H9 (cell line): ENCODE data around the gene HTRA1. TPM values are rescaled to one million over a fixed set of nuclear protein-coding genes. Genes with fewer than 3 reads are reported as not detected.

ENCODE experiments used
- DNase-seq: peaks from one replicate; pipeline ENCODE4 v3.0.0-alpha.2; 2017
- H2AFZ ChIP-seq: one replicate; pipeline ENCODE4 v1.6.1; 2013; ENCODE audit warnings: mild to moderate bottlenecking, low read length, control low read depth, moderate library complexity
- H2AK5ac ChIP-seq: 2 replicates; pipeline ENCODE4 v1.6.1; 2013; ENCODE audit warnings: low read length, control low read depth, mixed read lengths; ENCODE audit not compliant: insufficient read length
- H2BK120ac ChIP-seq: one replicate; pipeline ENCODE4 v1.6.1; 2013; ENCODE audit warnings: low read depth, mild to moderate bottlenecking, low read length, control low read depth, inconsistent platforms; ENCODE audit not compliant: poor library complexity, severe bottlenecking
- H2BK12ac ChIP-seq: 2 replicates; pipeline ENCODE4 v1.6.1; 2013; ENCODE audit warnings: low read length, control low read depth, mixed read lengths, low read depth; ENCODE audit not compliant: insufficient read length
- H2BK15ac ChIP-seq: 2 replicates; pipeline ENCODE4 v1.6.1; 2013; ENCODE audit warnings: low read depth, low read length, control low read depth
- H2BK20ac ChIP-seq: one replicate; pipeline ENCODE4 v1.6.1; 2013; ENCODE audit warnings: low read depth, mild to moderate bottlenecking, low read length, control low read depth, inconsistent platforms; ENCODE audit not compliant: poor library complexity, severe bottlenecking
- H2BK5ac ChIP-seq: 2 replicates; pipeline ENCODE4 v1.6.1; 2013; ENCODE audit warnings: low read length, control low read depth, mixed read lengths; ENCODE audit not compliant: insufficient read length
- H3K14ac ChIP-seq: 2 replicates; pipeline ENCODE4 v1.6.1; 2013; ENCODE audit warnings: low read length, control low read depth; ENCODE audit not compliant: insufficient read depth
- H3K18ac ChIP-seq: 2 replicates; pipeline ENCODE4 v1.6.1; 2013; ENCODE audit warnings: low read depth, mild to moderate bottlenecking, mixed read lengths, low read length, control low read depth; ENCODE audit not compliant: insufficient read length
- H3K23ac ChIP-seq: 2 replicates; pipeline ENCODE4 v1.6.1; 2013; ENCODE audit warnings: low read length, control low read depth, mixed read lengths, low read depth; ENCODE audit not compliant: insufficient read length
- H3K23me2 ChIP-seq: 2 replicates; pipeline ENCODE4 v1.6.1; 2013; ENCODE audit warnings: low read depth, mild to moderate bottlenecking, mixed read lengths, low read length, control low read depth; ENCODE audit not compliant: insufficient read length, poor library complexity, severe bottlenecking
- H3K27ac ChIP-seq: 2 replicates; pipeline ENCODE4 v1.5.1; 2013; ENCODE audit warnings: low read length, control low read depth, mixed read lengths, low read depth; ENCODE audit not compliant: insufficient read length
- H3K27me3 ChIP-seq: 2 replicates; pipeline ENCODE4 v1.6.1; 2013; ENCODE audit warnings: low read length, control low read depth, inconsistent platforms; ENCODE audit not compliant: insufficient read depth
- H3K4ac ChIP-seq: 2 replicates; pipeline ENCODE4 v1.6.1; 2013; ENCODE audit warnings: low read depth, mild to moderate bottlenecking, control low read depth, inconsistent platforms, low read length, moderate library complexity
- H3K4me1 ChIP-seq: 2 replicates; pipeline ENCODE4 v1.6.1; 2013; ENCODE audit warnings: low read length, control low read depth, inconsistent platforms; ENCODE audit not compliant: insufficient read depth
- H3K4me2 ChIP-seq: 2 replicates; pipeline ENCODE4 v1.6.1; 2013; ENCODE audit warnings: low read length, control low read depth, mixed read lengths; ENCODE audit not compliant: insufficient read length, insufficient read depth
- H3K56ac ChIP-seq: 2 replicates; pipeline ENCODE4 v1.6.1; 2013; ENCODE audit warnings: low read depth, mild to moderate bottlenecking, mixed read lengths, low read length, control low read depth; ENCODE audit not compliant: insufficient read length
- H3K79me1 ChIP-seq: 2 replicates; pipeline ENCODE4 v1.6.1; 2013; ENCODE audit warnings: low read depth, mild to moderate bottlenecking, moderate library complexity, low read length, control low read depth, inconsistent platforms; ENCODE audit not compliant: insufficient read depth, poor library complexity, severe bottlenecking
- H3K79me2 ChIP-seq: 2 replicates; pipeline ENCODE4 v1.6.1; 2013; ENCODE audit warnings: low read length, control low read depth, inconsistent platforms; ENCODE audit not compliant: insufficient read depth
- H3K9ac ChIP-seq: 2 replicates; pipeline ENCODE4 v1.6.1; 2013; ENCODE audit warnings: low read length, control low read depth, mixed read lengths; ENCODE audit not compliant: insufficient read length; ENCODE audit errors: extremely low read depth
- H3K9me3 ChIP-seq: one replicate; pipeline ENCODE4 v1.6.1; 2013; ENCODE audit warnings: low read depth, low read length, inconsistent platforms; ENCODE audit not compliant: control insufficient read depth
- H3T11ph ChIP-seq: one replicate; pipeline ENCODE4 v1.6.1; 2013; ENCODE audit warnings: mild to moderate bottlenecking, low read length, control low read depth, inconsistent platforms
- H4K20me1 ChIP-seq: one replicate; pipeline ENCODE4 v1.6.1; 2013; ENCODE audit not compliant: control insufficient read depth, insufficient read length, insufficient read depth
- H4K5ac ChIP-seq: 2 replicates; pipeline ENCODE4 v1.6.1; 2013; ENCODE audit warnings: low read depth, mild to moderate bottlenecking, mixed read lengths, low read length, control low read depth; ENCODE audit not compliant: insufficient read length
- H4K8ac ChIP-seq: replicated peaks from 2 replicates; pipeline ENCODE4 v1.6.1; 2013; ENCODE audit warnings: low read length, control low read depth, mixed read lengths, low read depth; ENCODE audit not compliant: insufficient read length
- H4K91ac ChIP-seq: 2 replicates; pipeline ENCODE4 v1.6.1; 2013; ENCODE audit warnings: low read depth, mild to moderate bottlenecking, moderate library complexity, mixed read lengths, low read length, control low read depth; ENCODE audit not compliant: insufficient read length
- H3K27ac Mint-ChIP-seq, 3 experiments: 2 replicates in 2 of 3; 3 replicates in 1 of 3; pipeline ENCODE4 v1.8.0; 2020 to 2021; ENCODE audit warnings: mixed read lengths in 3 of 3, mild to moderate bottlenecking in 1 of 3, moderate library complexity in 1 of 3
- H3K27me3 Mint-ChIP-seq: 2 replicates; pipeline ENCODE4 v1.8.0; 2021; ENCODE audit warnings: low read depth, mild to moderate bottlenecking, moderate library complexity, mixed read lengths
- H3K36me3 Mint-ChIP-seq, 3 experiments: 2 replicates in 2 of 3; 3 replicates in 1 of 3; pipeline ENCODE4 v1.8.0; 2020 to 2021; ENCODE audit warnings: low read depth in 3 of 3, mixed read lengths in 3 of 3; ENCODE audit not compliant: insufficient read depth in 1 of 3
- H3K4me1 Mint-ChIP-seq, 2 experiments: 2 replicates each; pipeline ENCODE4 v1.8.0; 2020; ENCODE audit warnings: mixed read lengths in 2 of 2
- H3K4me3 Mint-ChIP-seq, 2 experiments: 2 replicates in 1 of 2; 3 replicates in 1 of 2; pipeline ENCODE4 v1.8.0; 2020 to 2021; ENCODE audit warnings: mild to moderate bottlenecking in 2 of 2, mixed read lengths in 2 of 2, moderate library complexity in 1 of 2
- H3K9me3 Mint-ChIP-seq, 2 experiments: 2 replicates in 1 of 2; 3 replicates in 1 of 2; pipeline ENCODE4 v1.8.0; 2020; ENCODE audit warnings: mild to moderate bottlenecking in 2 of 2, mixed read lengths in 2 of 2, moderate library complexity in 1 of 2
- CTCF ChIP-seq: fragments of 200-600 bp; sonication (generic); conservative IDR thresholded peaks from 3 replicates; pipeline ENCODE4 v1.8.0; 2021; ENCODE audit warnings: antibody characterized with exemption, mild to moderate bottlenecking
- WGBS: extraction: QIAGEN DNeasy Blood & Tissue Kit; methylation state at CpG from one replicate; pipeline ENCODE4 v1.1.7; 2013; ENCODE audit warnings: missing lambda C conversion rate, low lambda C conversion rate, mixed read lengths; ENCODE audit not compliant: insufficient read length; ENCODE audit errors: extremely low coverage; 5-methylcytosine and 5-hydroxymethylcytosine counted together
- total RNA-seq: library from RNA; stranded (reverse); gene quantifications from 2 replicates; pipeline ENCODE4 v1.2.1, GENCODE V29; 2021

The HTRA1 gene
- total RNA-seq, 1 experiment from 2014 or later, result 11.1 TPM

GRCh38 chr10:122458693-122459092, 2.7 kb upstream of the HTRA1 start:
- no peaks in the 10 kb centered on the region for H3K79me2 ChIP-seq
- no peak overlapping the region for H2AK5ac ChIP-seq
- H4K20me1 ChIP-seq, result no peaks in the 10 kb centered on the region
- no peaks in the 10 kb centered on the region for H3K4me1 ChIP-seq
- no peak overlapping the region for H3K56ac ChIP-seq
- no peak for TF ChIP-seq CTCF
- no peak overlapping the region for H4K91ac ChIP-seq
- H3K23ac ChIP-seq, result no peak overlapping the region
- H3K23me2 ChIP-seq, result peaks cover 17% of the 10 kb centered on the region
- H3K4me3 Mint-ChIP-seq, result no peak overlapping the region
- H2BK120ac ChIP-seq, result no peak overlapping the region
- H3K4me1 Mint-ChIP-seq, result peaks cover 19 to 33% of the 10 kb centered on the region in 2 experiments
- no peak overlapping the region for H4K8ac ChIP-seq
- no peak overlapping the region for H3K18ac ChIP-seq
- H3K4me2 ChIP-seq, result no peak overlapping the region
- H3K9me3 Mint-ChIP-seq, result no peaks in the 10 kb centered on the region; a peak in 2 of 5 replicates
- no peak overlapping the region for H4K5ac ChIP-seq
- peaks cover 26% of the 10 kb centered on the region for H3K27me3 ChIP-seq
- no peak overlapping the region for H3K4ac ChIP-seq
- no peak overlapping the region for H3K27ac Mint-ChIP-seq
- WGBS, result no CpG with 5 or more reads among the region's 6 CpGs
- H3K27ac ChIP-seq, result no peak overlapping the region
- no peak for DNase-seq
- 0 out of 7 replicates have a peak, but pooled peaks cover 0 to 3% (median 0%) of the 10 kb centered on the region in 3 experiments for H3K36me3 Mint-ChIP-seq
- H2AFZ ChIP-seq, result no peak overlapping the region
- no peak overlapping the region for H3K9ac ChIP-seq
- no peaks in the 10 kb centered on the region for H3K9me3 ChIP-seq
- no peak overlapping the region for H3K14ac ChIP-seq
- peaks cover 50% of the 10 kb centered on the region for H3K27me3 Mint-ChIP-seq
- no peak overlapping the region for H2BK5ac ChIP-seq
- no peak overlapping the region for H2BK12ac ChIP-seq
- H2BK15ac ChIP-seq, result no peak overlapping the region
- no peaks in the 10 kb centered on the region for H3K79me1 ChIP-seq
- H3T11ph ChIP-seq, result no peak overlapping the region
- H2BK20ac ChIP-seq, result no peak overlapping the region
